ENCODE results near the gene HEBP1. TPM values are rescaled to one million over a fixed set of nuclear protein-coding genes. Genes with fewer than 3 reads are reported as not detected.

The HEBP1 gene
- polyA plus RNA-seq, 1 donor (not counting 4 experiments of a cell fraction or from before 2014, with no cell fraction given) = 24.8 TPM

GRCh38 chr12:12995088-12995487 lies 5.0 kb downstream of the HEBP1 start:
- peaks cover 29% of the 10 kb centered on the region for H3K79me2 ChIP-seq (ENCODE audit: control insufficient read depth, insufficient read depth, low read length)
- H3K4me2 ChIP-seq (ENCODE audit: control insufficient read depth, extremely low read depth, insufficient read depth, low read depth, low read length) = no peak overlapping the region
- H3K9me1 ChIP-seq (ENCODE audit: control insufficient read depth, extremely low read depth, insufficient read depth, low read length) = no peaks in the 10 kb centered on the region
- peaks cover 11% of the 10 kb centered on the region for H3K4me1 ChIP-seq (ENCODE audit: control insufficient read depth, extremely low read depth, insufficient read depth, low read length)
- no peaks in the 10 kb centered on the region for H4K20me1 ChIP-seq (ENCODE audit: control insufficient read depth, extremely low read depth, insufficient read depth, low read length)
- TF ChIP-seq EZH2 (IDR thresholded peaks at IDR 0.05; ENCODE audit: low read length) = no peak
- no peak for TF ChIP-seq CTCF (optimal IDR thresholded peaks at IDR 0.05 in 1 of 3, IDR thresholded peaks at IDR 0.05 in 1 of 3, conservative IDR thresholded peaks at IDR 0.05 in 1 of 3; ENCODE audit: extremely low read depth in 1 of 3, insufficient read depth in 2 of 3, low read length in 3 of 3)
- DNase-seq (ENCODE audit: low read depth, low spot score) (no peak), FAIRE-seq (no peak)
- H2AFZ ChIP-seq (ENCODE audit: control insufficient read depth, low read length) = no peak overlapping the region
- no peak overlapping the region for H3K27ac ChIP-seq (ENCODE audit: control insufficient read depth, insufficient read depth, low read length)
- no peaks in the 10 kb centered on the region for H3K9me3 ChIP-seq (ENCODE audit: control insufficient read depth, low read depth, low read length)
- no peak overlapping the region for H3K9ac ChIP-seq (ENCODE audit: control insufficient read depth, extremely low read depth, insufficient read depth, low read length)
- no peak overlapping the region for H3K4me3 ChIP-seq (ENCODE audit: control insufficient read depth in 2 of 3, extremely low read depth in 1 of 3, insufficient read depth in 2 of 3, low read depth in 1 of 3, low read length in 3 of 3)
- peaks cover 0 to 3% of the 10 kb centered on the region in 2 experiments for H3K36me3 ChIP-seq (ENCODE audit: control insufficient read depth in 2 of 2, extremely low read depth in 1 of 2, insufficient read depth in 2 of 2, low read length in 2 of 2)
- no peaks in the 10 kb centered on the region for H3K27me3 ChIP-seq (ENCODE audit: control insufficient read depth, extremely low read depth, insufficient read depth, low read length)
- dilution Hi-C loops (cut with MboI; ENCODE audit: extremely low pct_ligation_motif_present, low sequenced_read_pairs) = no loop called here

DNA sequence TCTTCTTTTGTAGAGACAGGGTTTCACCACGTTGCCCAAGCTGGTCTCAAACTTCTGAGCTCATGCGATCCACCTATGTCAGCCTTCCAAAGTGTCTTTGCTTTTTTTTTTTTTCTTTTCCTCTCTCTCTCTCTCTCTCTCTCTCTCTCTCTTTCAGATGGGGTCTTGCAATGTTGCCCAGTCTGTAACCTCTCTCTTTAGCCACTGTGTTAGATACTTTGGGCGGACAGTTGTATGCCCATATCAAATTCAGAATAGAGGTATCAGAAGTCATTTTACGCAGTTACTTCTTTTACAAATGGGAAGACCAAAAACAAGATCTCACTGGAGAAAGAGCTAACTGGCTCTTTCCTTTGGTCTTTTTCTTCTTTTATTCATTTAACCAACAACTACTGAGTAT lies 6.7 kb downstream of the HEBP1 start:
- H3K9ac ChIP-seq (ENCODE audit: control insufficient read depth, extremely low read depth, insufficient read depth, low read length) = no peak overlapping the region
- H3K36me3 ChIP-seq (ENCODE audit: control insufficient read depth in 2 of 2, extremely low read depth in 1 of 2, insufficient read depth in 2 of 2, low read length in 2 of 2) = peaks cover 0 to 3% of the 10 kb centered on the region in 2 experiments
- H2AFZ ChIP-seq (ENCODE audit: control insufficient read depth, low read length) = no peak overlapping the region
- peaks cover 4% of the 10 kb centered on the region for H3K4me1 ChIP-seq (ENCODE audit: control insufficient read depth, extremely low read depth, insufficient read depth, low read length)
- TF ChIP-seq EZH2 (IDR thresholded peaks at IDR 0.05; ENCODE audit: low read length) (no peak), CTCF (optimal IDR thresholded peaks at IDR 0.05 in 1 of 3, IDR thresholded peaks at IDR 0.05 in 1 of 3, conservative IDR thresholded peaks at IDR 0.05 in 1 of 3; ENCODE audit: extremely low read depth in 1 of 3, insufficient read depth in 2 of 3, low read length in 3 of 3) (no peak)
- no peak overlapping the region for H3K4me3 ChIP-seq (ENCODE audit: control insufficient read depth in 2 of 3, extremely low read depth in 1 of 3, insufficient read depth in 2 of 3, low read depth in 1 of 3, low read length in 3 of 3)
- no peaks in the 10 kb centered on the region for H3K9me1 ChIP-seq (ENCODE audit: control insufficient read depth, extremely low read depth, insufficient read depth, low read length)
- H3K27me3 ChIP-seq (ENCODE audit: control insufficient read depth, extremely low read depth, insufficient read depth, low read length) = no peaks in the 10 kb centered on the region
- H3K27ac ChIP-seq (ENCODE audit: control insufficient read depth, insufficient read depth, low read length) = no peak overlapping the region
- FAIRE-seq (no peak), DNase-seq (ENCODE audit: low read depth, low spot score) (no peak)
- no peaks in the 10 kb centered on the region for H3K9me3 ChIP-seq (ENCODE audit: control insufficient read depth, low read depth, low read length)
- no peaks in the 10 kb centered on the region for H4K20me1 ChIP-seq (ENCODE audit: control insufficient read depth, extremely low read depth, insufficient read depth, low read length)
- peaks cover 17% of the 10 kb centered on the region for H3K79me2 ChIP-seq (ENCODE audit: control insufficient read depth, insufficient read depth, low read length)
- dilution Hi-C loops (cut with MboI; ENCODE audit: extremely low pct_ligation_motif_present, low sequenced_read_pairs) = no loop called here
- no peak overlapping the region for H3K4me2 ChIP-seq (ENCODE audit: control insufficient read depth, extremely low read depth, insufficient read depth, low read depth, low read length)
